Lower leg skin (tissue), 3 donors: ENCODE results near the gene PLOD3.

Experiments
- POLR2A ChIP-seq, 2 donors: fragments of 450-650 bp; IDR thresholded peaks; one replicate each; pipeline ENCODE4 v1.6.1; 2016 to 2017; ENCODE audit warnings: antibody characterized with exemption in 2 of 2, mild to moderate bottlenecking in 1 of 2, moderate library complexity in 1 of 2
- TF ChIP-seq, protein P1 (sequence below), 3 donors: fragments of 450-650 bp; IDR thresholded peaks; one replicate each; pipeline ENCODE4 v1.5.1; 2016; ENCODE audit warnings: antibody characterized with exemption in 3 of 3, mild to moderate bottlenecking in 3 of 3, moderate library complexity in 2 of 3

DNA sequence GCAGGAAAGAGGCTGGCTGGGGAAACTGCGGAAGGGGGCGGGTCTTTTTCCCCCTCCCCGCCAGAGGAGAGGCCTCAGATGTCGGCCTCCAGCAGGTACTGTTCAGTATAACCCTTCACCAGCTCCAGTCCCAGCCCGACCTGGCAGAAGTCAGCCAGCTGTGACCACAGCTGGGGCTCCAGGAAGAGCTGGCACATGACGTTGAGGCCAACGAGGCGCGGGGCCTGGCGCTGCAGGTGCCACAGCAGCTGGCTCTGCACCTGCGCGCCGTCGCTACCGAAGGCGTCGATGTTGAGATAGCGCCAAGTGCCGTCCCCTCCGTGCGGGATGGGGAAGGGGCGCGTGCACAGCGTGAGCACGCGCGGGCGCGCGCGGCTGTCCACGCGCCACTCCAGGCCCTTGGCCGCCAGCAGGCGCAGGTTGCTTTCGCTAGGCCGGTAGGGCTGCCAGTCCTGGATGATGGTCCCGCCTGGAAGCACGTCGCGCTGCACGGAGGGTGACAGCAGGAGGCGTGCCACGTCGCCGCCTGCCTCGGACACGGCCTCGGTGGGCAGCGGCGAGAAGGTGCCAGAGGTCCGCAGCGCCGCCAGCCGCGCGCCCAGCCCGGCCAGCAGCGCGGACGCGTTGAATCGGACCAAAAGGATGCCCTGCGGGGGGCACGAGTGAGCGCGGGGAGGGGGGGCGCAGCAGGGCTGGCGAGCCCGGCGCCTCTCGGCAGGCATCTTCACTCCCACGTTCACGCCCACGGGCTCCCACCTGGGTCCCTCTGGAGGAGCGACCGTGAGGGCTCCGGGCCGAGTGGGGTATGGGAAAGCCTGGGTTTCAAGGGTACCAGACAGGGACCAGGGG lies 45.2 kb downstream of the PLOD3 start:
- TF ChIP-seq POLR2A (IDR thresholded peaks at IDR 0.05) = no peak
- TF ChIP-seq, protein P1, sequence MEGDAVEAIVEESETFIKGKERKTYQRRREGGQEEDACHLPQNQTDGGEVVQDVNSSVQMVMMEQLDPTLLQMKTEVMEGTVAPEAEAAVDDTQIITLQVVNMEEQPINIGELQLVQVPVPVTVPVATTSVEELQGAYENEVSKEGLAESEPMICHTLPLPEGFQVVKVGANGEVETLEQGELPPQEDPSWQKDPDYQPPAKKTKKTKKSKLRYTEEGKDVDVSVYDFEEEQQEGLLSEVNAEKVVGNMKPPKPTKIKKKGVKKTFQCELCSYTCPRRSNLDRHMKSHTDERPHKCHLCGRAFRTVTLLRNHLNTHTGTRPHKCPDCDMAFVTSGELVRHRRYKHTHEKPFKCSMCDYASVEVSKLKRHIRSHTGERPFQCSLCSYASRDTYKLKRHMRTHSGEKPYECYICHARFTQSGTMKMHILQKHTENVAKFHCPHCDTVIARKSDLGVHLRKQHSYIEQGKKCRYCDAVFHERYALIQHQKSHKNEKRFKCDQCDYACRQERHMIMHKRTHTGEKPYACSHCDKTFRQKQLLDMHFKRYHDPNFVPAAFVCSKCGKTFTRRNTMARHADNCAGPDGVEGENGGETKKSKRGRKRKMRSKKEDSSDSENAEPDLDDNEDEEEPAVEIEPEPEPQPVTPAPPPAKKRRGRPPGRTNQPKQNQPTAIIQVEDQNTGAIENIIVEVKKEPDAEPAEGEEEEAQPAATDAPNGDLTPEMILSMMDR (IDR thresholded peaks at IDR 0.05) = no peak
